B cell (primary cell): Measurements from ENCODE around the gene UBXN10. TPM values are rescaled to one million over a fixed set of nuclear protein-coding genes. Genes with fewer than 3 reads are reported as not detected.

ENCODE experiments used
- ATAC-seq: fragments of 200-7000 bp; cut with Tn5 transposase; one replicate; pipeline ENCODE4 v1.10.0; 2021; ENCODE audit warnings: low read depth, mild to moderate bottlenecking, moderate number of reproducible peaks, moderate library complexity
- CTCF ChIA-PET: fragments of 350-600 bp; sonication (Branson Sonifier 250); formaldehyde crosslinking; loops from one replicate; lab custom pipeline; 2021; ENCODE audit warnings: antibody characterized with exemption, inconsistent platforms; lab: Charles Lee
- POLR2A ChIA-PET: fragments of 350-600 bp; sonication (Branson Sonifier 250); formaldehyde crosslinking; loops from one replicate; lab custom pipeline; 2021; ENCODE audit warnings: antibody characterized with exemption; lab: Charles Lee
- DNase-seq: peaks from one replicate; pipeline ENCODE4 v3.0.0; 2013
- H2AFZ ChIP-seq: 2 replicates; pipeline ENCODE4 v1.6.1; 2012; ENCODE audit warnings: mild to moderate bottlenecking, low read depth, low read length; ENCODE audit not compliant: insufficient read depth, poor library complexity, severe bottlenecking
- H3K27ac ChIP-seq, 2 donors: 1 replicate in 1 of 2; 2 replicates in 1 of 2; pipeline ENCODE4 v1.5.1; 2012 to 2013; ENCODE audit warnings: low read length in 2 of 2, mild to moderate bottlenecking in 2 of 2, moderate library complexity in 1 of 2
- H3K27me3 ChIP-seq, 4 experiments: fragments of 200-600 bp in 1 of 4; sonication (generic) in 1 of 4; replicated peaks in 1 of 4; 1 replicate in 2 of 4; 2 replicates in 2 of 4; pipeline versions ENCODE4 v1.6.1 to v1.7.0; 2013 to 2016; ENCODE audit warnings: low read length in 3 of 4, mild to moderate bottlenecking in 2 of 4, mixed read lengths in 1 of 4, moderate library complexity in 1 of 4; ENCODE audit not compliant: insufficient read depth in 4 of 4, control insufficient read depth in 3 of 4; ENCODE audit errors: control extremely low read depth in 1 of 4
- H3K36me3 ChIP-seq, 2 experiments: replicated peaks in 1 of 2; 1 replicate in 1 of 2; 2 replicates in 1 of 2; pipeline versions ENCODE4 v1.6.1 to v1.7.1; 2013; ENCODE audit warnings: low read length in 1 of 2; ENCODE audit not compliant: insufficient read depth in 2 of 2, control insufficient read depth in 1 of 2; ENCODE audit errors: control extremely low read depth in 1 of 2, extremely low read depth in 1 of 2
- H3K4me1 ChIP-seq, 2 donors: fragments of 200-600 bp in 1 of 2; sonication (generic) in 1 of 2; 1 replicate in 1 of 2; 2 replicates in 1 of 2; pipeline versions ENCODE4 v1.5.1 to v1.6.1; 2013 to 2017; ENCODE audit warnings: low read length in 2 of 2; ENCODE audit not compliant: control insufficient read depth in 2 of 2, insufficient read depth in 2 of 2
- H3K4me2 ChIP-seq: replicated peaks from 2 replicates; pipeline ENCODE3; 2012; ENCODE audit warnings: mild to moderate bottlenecking, low read depth, low read length; ENCODE audit not compliant: poor library complexity, severe bottlenecking
- H3K4me3 ChIP-seq, 5 experiments: fragments of 200-600 bp in 1 of 5; sonication (generic) in 1 of 5; 1 replicate in 3 of 5; 2 replicates in 2 of 5; pipeline versions ENCODE4 v1.5.1 to v1.7.0; 2011 to 2016; ENCODE audit warnings: low read length in 4 of 5, mild to moderate bottlenecking in 4 of 5, low read depth in 2 of 5, control low read depth in 1 of 5, moderate library complexity in 1 of 5; ENCODE audit not compliant: insufficient read depth in 1 of 5; ENCODE audit errors: control extremely low read depth in 1 of 5, extremely low read depth in 1 of 5
- H3K79me2 ChIP-seq: fragments of 200-600 bp; sonication (generic); one replicate; pipeline ENCODE4 v1.6.0; 2016; ENCODE audit warnings: low read length; ENCODE audit not compliant: control insufficient read depth, insufficient read depth
- H3K9ac ChIP-seq: fragments of 200-600 bp; sonication (generic); 2 replicates; pipeline ENCODE4 v1.6.1; 2017; ENCODE audit warnings: mild to moderate bottlenecking, low read length, moderate library complexity
- H3K9me3 ChIP-seq, 3 donors: one replicate each; pipeline versions ENCODE4 v1.6.1 to v1.7.1; 2013; ENCODE audit warnings: low read length in 2 of 3; ENCODE audit not compliant: control insufficient read depth in 2 of 3, insufficient read depth in 1 of 3; ENCODE audit errors: control extremely low read depth in 1 of 3
- H4K20me1 ChIP-seq: 2 replicates; pipeline ENCODE4 v1.6.0; 2012; ENCODE audit warnings: mild to moderate bottlenecking, low read length; ENCODE audit not compliant: insufficient read depth, control insufficient read depth, poor library complexity, severe bottlenecking
- H3K27ac Mint-ChIP-seq: one replicate; pipeline ENCODE4 v1.8.0; 2021; ENCODE audit warnings: mixed read lengths
- H3K27me3 Mint-ChIP-seq: one replicate; pipeline ENCODE4 v1.8.0; 2021; ENCODE audit warnings: mixed read lengths
- H3K4me1 Mint-ChIP-seq: one replicate; pipeline ENCODE4 v1.8.0; 2021; ENCODE audit warnings: mixed read lengths
- H3K4me3 Mint-ChIP-seq: one replicate; pipeline ENCODE4 v1.8.0; 2021; ENCODE audit warnings: mixed read lengths
- H3K9me3 Mint-ChIP-seq: one replicate; pipeline ENCODE4 v1.8.0; 2022; ENCODE audit warnings: mixed read lengths; ENCODE audit not compliant: insufficient read depth
- EZH2 ChIP-seq: IDR thresholded peaks from 2 replicates; pipeline ENCODE4 v1.6.1; 2012; ENCODE audit warnings: borderline replicate concordance, low read depth, mild to moderate bottlenecking, moderate library complexity, low read length; ENCODE audit not compliant: insufficient read depth, poor library complexity, severe bottlenecking
- WGBS: methylation state at CpG from one replicate; pipeline ENCODE4 v1.1.5; 2013; ENCODE audit warnings: missing lambda C conversion rate; ENCODE audit not compliant: insufficient coverage; 5-methylcytosine and 5-hydroxymethylcytosine counted together
- intact Hi-C: fragments of 100-400 bp; cut with micrococcal nuclease; formaldehyde crosslinking; loops from one replicate; pipeline ENCODE4 v1.10.0; 2022
- polyA plus RNA-seq: library from polyadenylated mRNA; depleted of rRNA; stranded (reverse); fragments of >200 nt; gene quantifications from 2 replicates; pipeline ENCODE4 v1.2.3, GENCODE V29; 2012
- total RNA-seq, 2 donors: library from RNA; stranded (reverse); fragments of 120-200 nt in 1 of 2; gene quantifications; 1 replicate in 1 of 2; 2 replicates in 1 of 2; pipeline versions ENCODE4 v1.2.3 to v1.2.4, GENCODE V29; 2013 to 2022
- TF ChIP-seq, protein P1 (sequence below): fragments of 200-600 bp; IDR thresholded peaks from one replicate; pipeline ENCODE4 v1.8.0; 2022; ENCODE audit warnings: antibody characterized with exemption, mild to moderate bottlenecking

The UBXN10 gene
- total and polyA plus RNA-seq, 2 donors (not counting 1 experiment from before 2014, with no cell fraction given), result 0.07 to 0.25 TPM

DNA sequence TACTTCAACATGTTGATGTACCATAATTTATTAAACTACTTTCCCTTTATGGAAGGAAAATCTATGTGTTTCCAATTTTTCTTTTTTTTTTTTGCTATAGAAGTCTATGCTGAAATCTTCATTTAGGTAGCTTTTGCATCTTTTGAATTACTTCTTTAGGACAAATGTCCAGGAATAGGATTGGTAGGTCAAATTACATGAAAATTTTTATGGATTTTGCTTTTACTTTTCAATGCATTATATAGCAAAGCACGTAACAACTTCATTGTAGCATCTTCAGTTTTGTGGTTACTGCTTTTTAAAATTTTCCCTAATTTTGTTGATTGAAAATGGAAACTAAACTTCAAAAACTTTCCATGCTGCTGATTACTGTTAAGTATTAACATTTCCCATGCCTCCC is 12.4 kb downstream of the UBXN10 start:
- Histone ChIP-seq H4K20me1 (no peaks in the 10 kb centered on the region), H3K9me3 (no peaks in the 10 kb centered on the region), H3K79me2 (no peaks in the 10 kb centered on the region), H3K4me1 (peaks cover 4 to 5% of the 10 kb centered on the region in 2 donors), H3K9ac (no peak overlapping the region), H3K4me2 (no peak overlapping the region), H3K4me3 (no peak overlapping the region), H3K27me3 (peaks cover 0 to 31% (median 8%) of the 10 kb centered on the region in 4 experiments), H3K27ac (no peak overlapping the region), H2AFZ (no peak overlapping the region), H3K36me3 (no peaks in the 10 kb centered on the region)
- no peak for TF ChIP-seq EZH2
- TF ChIP-seq, protein P1, sequence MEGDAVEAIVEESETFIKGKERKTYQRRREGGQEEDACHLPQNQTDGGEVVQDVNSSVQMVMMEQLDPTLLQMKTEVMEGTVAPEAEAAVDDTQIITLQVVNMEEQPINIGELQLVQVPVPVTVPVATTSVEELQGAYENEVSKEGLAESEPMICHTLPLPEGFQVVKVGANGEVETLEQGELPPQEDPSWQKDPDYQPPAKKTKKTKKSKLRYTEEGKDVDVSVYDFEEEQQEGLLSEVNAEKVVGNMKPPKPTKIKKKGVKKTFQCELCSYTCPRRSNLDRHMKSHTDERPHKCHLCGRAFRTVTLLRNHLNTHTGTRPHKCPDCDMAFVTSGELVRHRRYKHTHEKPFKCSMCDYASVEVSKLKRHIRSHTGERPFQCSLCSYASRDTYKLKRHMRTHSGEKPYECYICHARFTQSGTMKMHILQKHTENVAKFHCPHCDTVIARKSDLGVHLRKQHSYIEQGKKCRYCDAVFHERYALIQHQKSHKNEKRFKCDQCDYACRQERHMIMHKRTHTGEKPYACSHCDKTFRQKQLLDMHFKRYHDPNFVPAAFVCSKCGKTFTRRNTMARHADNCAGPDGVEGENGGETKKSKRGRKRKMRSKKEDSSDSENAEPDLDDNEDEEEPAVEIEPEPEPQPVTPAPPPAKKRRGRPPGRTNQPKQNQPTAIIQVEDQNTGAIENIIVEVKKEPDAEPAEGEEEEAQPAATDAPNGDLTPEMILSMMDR, result no peak
- CTCF ChIA-PET, result interaction anchor here (1.2 to 5.9 kb wide), 2 partner anchors 19 to 280 kb away, joined by 3 to 81 read pairs; no protein-coding TSS in a partner anchor
- no peak for DNase-seq
- Mint-ChIP-seq H3K27ac (no peak overlapping the region), H3K9me3 (no peaks in the 10 kb centered on the region), H3K4me1 (peaks cover 6% of the 10 kb centered on the region), H3K27me3 (peaks cover 42% of the 10 kb centered on the region), H3K4me3 (no peak overlapping the region)
- POLR2A ChIA-PET, result no interaction called here
- WGBS, result no CpG with 5 or more reads among the region's 1 CpG
- intact Hi-C loops, result no loop called here
- no peak for ATAC-seq

DNA sequence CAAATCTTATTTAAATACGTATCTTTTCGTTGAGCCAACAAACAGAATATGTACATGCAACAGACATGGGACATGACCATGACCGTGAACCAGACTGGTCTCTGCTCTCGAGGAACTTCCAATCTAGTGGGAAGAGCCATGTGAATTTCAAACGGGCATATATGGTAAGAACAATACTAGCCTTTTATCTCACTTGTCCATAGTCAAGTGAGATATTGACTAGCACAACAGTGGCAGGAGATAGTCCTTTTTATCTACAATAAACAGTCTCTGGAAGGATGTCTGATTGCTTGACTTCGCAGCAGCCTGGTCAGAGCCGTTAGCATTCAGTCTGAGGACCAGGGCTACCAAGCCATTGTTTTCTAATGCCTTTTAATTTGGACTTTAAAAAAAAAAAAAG is 13.0 kb downstream of the UBXN10 start:
- Mint-ChIP-seq H3K4me1 (peaks cover 6% of the 10 kb centered on the region), H3K4me3 (no peak overlapping the region), H3K27me3 (peaks cover 48% of the 10 kb centered on the region), H3K27ac (no peak overlapping the region), H3K9me3 (no peaks in the 10 kb centered on the region)
- Histone ChIP-seq H3K27me3 (peaks cover 0 to 30% (median 8%) of the 10 kb centered on the region in 4 experiments), H4K20me1 (no peaks in the 10 kb centered on the region), H3K4me1 (peaks cover 4 to 5% of the 10 kb centered on the region in 2 donors), H3K9ac (no peak overlapping the region), H3K9me3 (no peaks in the 10 kb centered on the region), H3K4me2 (no peak overlapping the region), H3K27ac (no peak overlapping the region), H3K79me2 (no peaks in the 10 kb centered on the region), H3K36me3 (no peaks in the 10 kb centered on the region), H2AFZ (no peak overlapping the region), H3K4me3 (no peak overlapping the region)
- intact Hi-C loops, result no loop called here
- ChIA-PET POLR2A (no interaction called here), CTCF (no interaction called here)
- TF ChIP-seq EZH2, result no peak
- TF ChIP-seq, protein P1, result no peak
- no peak for ATAC-seq
- no peak for DNase-seq
- 96% methylated on average over 3 of the region's 7 CpGs for WGBS
